NCI-H2227 (cell line): ENCODE results near the gene NSFL1C.

Experiments used
- DNase-seq: peaks from one replicate; lab custom pipeline; 2025; ENCODE audit not compliant: unreplicated experiment; lab: John Stamatoyannopoulos, UW

NSFL1C gene

GRCh38 chr20:1393507-1393882 is 73.2 kb downstream of the NSFL1C start:
- DNase-seq: no peak

DNA sequence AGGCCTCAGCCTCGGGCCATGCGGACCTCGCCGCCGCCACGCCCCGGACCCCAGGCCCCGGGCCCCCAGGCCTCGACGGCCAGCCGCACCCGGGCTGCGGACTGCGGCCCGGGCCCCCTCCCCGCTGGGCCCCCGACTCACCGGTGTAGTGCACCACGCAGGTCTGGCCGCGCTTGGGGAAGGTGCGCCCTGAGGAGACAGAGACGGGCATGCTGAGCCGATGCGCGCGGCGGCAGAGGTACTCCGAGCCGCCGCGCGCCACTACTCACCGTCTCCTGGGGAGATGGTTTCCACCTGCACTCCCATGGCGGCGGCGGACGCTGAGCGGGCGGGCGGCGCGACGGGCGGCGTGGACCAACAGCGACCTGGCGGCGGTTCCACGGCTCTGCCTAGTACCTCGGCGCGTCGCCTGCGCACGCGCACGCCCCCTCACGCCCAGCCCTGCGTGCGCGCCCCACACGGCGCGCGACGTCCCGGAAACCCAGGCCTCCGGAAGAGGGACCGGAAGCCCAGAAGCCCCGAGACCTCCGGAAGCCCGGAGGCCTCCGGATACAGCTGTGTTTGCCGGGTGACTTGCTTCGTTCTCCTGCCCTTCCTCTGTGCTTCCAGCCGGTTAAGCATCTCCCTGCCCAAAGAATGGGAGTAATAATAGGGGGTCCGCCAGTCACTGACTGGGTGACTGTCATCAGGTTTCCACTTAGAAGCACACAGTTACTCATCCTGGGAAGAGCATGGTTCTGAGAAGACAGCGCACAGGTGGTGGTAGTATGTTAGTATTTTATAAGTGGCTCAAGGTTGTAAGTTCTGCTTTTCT is 73.7 kb downstream of the NSFL1C start, which contains the start of gene FKBP1A:
Gene FKBP1A, minus strand, starts transcription at position 362 of the 814 bp plus-strand sequence. Its CDS starts 56 bp downstream, at position 306.
- peak; percentile 97 for DNase-seq

DNA sequence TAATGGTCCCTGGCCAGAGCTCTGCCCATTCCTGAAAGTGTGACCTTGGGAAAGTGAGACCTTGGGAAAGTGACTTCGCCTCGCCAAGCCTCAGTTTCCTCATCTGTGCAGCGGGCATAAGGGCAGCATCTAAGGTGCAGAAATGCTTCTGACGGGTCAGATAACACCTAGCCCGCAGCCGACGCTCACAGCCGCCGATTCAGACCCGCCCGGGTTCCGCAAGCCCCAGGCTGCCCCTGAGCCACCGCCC is 74.3 kb downstream of the NSFL1C start:
- no peak for DNase-seq
